GM10248 (cell line): Measurements from ENCODE around the gene ATP9B.

Experiments used
- CTCF ChIA-PET: fragments of 300-600 bp; sonication (Branson Sonifier 250); formaldehyde crosslinking; extraction: SDS; loops from one replicate; lab custom pipeline; 2021; ENCODE audit warnings: antibody characterized with exemption; lab: Yijun Ruan, JAX
- POLR2A ChIA-PET: fragments of 350-650 bp; sonication (Branson Sonifier 250); formaldehyde crosslinking; extraction: SDS; loops from one replicate; lab custom pipeline; 2020; ENCODE audit warnings: antibody characterized with exemption; lab: Yijun Ruan, JAX
- DNase-seq: peaks from one replicate; pipeline ENCODE4 v3.0.0; 2012; ENCODE audit errors: extremely low spot score
- TF ChIP-seq, protein P1 (sequence below): IDR thresholded peaks from 2 replicates; pipeline ENCODE4 v1.5.1; 2012; ENCODE audit warnings: mild to moderate bottlenecking, low read depth; ENCODE audit errors: extremely low read depth, missing control alignments, control extremely low read depth

The ATP9B gene

DNA sequence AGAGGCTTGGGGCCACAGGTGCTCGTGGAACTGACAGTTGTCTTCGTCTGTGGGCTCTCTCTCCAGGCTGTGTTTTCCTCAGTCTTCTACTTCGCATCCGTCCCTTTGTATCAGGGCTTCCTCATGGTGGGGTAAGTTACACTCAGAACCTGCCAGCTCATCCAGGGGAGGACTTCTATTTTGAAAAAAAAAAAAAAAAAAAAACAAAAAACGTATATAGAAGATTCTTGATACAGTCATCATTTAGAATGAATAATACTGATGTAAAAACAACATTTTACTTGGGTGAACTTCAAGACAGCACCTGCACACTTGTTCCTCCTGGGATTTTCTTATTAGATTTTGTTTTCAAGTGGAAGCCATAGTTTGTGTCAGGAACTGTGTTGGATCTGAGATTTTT lies 278.9 kb downstream of the ATP9B start:
- TF ChIP-seq, protein P1, sequence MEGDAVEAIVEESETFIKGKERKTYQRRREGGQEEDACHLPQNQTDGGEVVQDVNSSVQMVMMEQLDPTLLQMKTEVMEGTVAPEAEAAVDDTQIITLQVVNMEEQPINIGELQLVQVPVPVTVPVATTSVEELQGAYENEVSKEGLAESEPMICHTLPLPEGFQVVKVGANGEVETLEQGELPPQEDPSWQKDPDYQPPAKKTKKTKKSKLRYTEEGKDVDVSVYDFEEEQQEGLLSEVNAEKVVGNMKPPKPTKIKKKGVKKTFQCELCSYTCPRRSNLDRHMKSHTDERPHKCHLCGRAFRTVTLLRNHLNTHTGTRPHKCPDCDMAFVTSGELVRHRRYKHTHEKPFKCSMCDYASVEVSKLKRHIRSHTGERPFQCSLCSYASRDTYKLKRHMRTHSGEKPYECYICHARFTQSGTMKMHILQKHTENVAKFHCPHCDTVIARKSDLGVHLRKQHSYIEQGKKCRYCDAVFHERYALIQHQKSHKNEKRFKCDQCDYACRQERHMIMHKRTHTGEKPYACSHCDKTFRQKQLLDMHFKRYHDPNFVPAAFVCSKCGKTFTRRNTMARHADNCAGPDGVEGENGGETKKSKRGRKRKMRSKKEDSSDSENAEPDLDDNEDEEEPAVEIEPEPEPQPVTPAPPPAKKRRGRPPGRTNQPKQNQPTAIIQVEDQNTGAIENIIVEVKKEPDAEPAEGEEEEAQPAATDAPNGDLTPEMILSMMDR: no peak
- no peak for DNase-seq
- CTCF ChIA-PET: interaction anchor here (1.4 kb wide), 1 partner anchor 27 kb away, joined by 3 read pairs; no protein-coding TSS in a partner anchor
- POLR2A ChIA-PET: no interaction called here

DNA sequence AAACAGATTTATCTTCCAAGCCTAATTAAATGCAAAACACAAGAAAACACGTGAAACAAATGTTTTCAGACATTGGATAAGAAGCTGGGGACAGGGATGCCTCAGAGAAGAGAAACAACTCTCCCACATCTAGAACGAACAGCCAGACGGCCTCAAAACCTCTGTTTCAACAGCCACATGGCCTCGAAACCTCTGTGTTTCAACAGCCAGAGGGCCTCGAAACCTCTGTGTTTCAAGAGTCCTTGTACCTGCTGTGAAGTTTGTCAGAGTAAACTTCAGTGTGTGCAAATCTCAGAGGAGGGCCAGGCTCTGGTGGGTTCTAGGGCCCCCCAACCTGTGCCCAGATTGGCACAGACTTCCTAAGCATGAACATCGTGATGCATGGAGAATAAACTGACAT lies 283.2 kb downstream of the ATP9B start:
- no peak for DNase-seq
- CTCF ChIA-PET: no interaction called here
- TF ChIP-seq, protein P1: no peak
- POLR2A ChIA-PET: no interaction called here

DNA sequence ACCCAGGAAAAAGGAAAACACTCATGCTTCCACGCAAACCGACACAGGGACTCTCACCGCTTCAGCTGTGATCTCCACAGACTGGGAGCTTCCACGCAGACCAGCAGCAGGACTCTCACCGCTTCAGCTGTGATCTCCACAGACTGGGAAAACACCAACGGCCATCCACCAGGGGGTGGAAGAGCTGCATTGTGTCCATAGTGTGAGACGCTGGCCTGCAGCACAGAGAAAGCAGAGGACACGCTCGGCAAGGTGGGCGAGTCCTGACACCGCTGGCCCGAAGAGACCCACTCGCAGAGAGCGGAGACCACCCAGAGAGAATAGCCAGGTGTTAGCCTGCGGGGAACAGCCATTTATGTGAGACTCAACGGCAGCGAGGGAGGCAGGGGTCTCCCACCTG lies 284.1 kb downstream of the ATP9B start:
- CTCF ChIA-PET: no interaction called here
- DNase-seq: no peak
- TF ChIP-seq, protein P1: no peak

DNA sequence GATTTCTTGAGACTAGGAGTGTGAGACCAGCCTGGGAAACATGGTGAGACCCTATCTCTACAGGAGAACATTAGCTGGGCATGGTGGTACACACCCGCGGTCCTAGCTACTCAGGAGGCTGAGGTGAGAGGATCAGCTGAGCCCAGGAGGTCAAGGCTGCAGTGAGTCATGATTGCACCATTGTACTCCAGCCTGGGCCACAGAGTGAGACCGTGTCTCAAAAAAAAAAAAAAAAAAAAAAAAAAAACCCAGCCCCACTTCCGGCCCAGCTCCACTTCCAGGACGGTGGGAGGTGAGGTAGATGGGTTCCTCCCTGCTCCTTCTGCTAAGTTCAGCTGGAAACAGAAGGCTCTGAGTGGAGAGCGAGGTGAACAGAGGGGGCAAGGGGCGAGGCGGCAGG lies 285.2 kb downstream of the ATP9B start:
- TF ChIP-seq, protein P1: no peak
- no peak for DNase-seq
- ChIA-PET CTCF (no interaction called here), POLR2A (interaction anchor here (0.8 kb wide), 1 partner anchor 320 kb away, joined by 4 read pairs; no protein-coding TSS in a partner anchor)

More for the DNA sequence above, 284.1 kb downstream of the ATP9B start:
- POLR2A ChIA-PET: no interaction called here

DNA sequence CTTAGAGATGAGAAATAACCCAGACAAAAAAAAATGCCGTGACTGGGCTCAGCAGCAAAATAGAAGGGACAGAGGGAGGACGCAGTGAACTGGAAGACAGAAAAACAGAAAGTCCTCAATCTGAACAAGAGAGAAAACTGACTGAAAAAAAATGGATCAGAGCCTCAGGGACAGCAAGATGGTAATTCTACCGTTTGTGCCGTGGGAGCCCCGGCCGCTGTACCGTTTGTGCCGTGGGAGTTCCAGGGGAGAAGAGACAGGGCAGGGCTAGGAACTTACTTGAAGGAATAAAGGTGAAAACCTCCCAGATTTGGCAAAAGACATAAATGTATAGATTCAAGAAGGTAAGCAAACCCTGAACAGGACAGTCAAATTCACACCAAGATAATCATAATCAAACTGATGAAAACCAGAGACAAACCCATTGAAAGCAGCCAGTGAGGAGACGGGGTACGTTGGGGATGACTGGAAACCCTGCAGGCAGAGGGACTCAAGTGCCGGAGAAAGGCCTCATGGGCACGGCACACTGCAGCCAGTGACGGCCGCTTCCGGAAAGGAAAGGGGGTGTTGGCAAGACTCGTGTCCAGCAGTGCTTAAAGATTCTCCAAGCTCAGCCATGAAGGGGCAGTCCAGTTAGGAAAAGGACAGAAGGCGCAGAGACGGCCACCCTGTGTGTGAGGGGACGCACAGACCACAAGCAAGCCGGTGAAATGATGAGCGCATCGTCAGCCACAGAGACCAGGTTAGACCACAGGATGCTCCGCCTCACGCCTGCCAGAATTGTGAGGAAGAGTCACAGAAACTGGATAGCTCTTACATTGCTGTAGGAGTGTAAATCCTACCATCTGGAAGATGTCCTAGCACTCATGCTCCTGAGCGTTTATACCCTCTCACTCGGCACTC lies 286.5 kb downstream of the ATP9B start:
- TF ChIP-seq, protein P1: no peak
- CTCF ChIA-PET: interaction anchor here (1.5 kb wide), 1 partner anchor 23 kb away, joined by 6 read pairs; no protein-coding TSS in a partner anchor

DNA sequence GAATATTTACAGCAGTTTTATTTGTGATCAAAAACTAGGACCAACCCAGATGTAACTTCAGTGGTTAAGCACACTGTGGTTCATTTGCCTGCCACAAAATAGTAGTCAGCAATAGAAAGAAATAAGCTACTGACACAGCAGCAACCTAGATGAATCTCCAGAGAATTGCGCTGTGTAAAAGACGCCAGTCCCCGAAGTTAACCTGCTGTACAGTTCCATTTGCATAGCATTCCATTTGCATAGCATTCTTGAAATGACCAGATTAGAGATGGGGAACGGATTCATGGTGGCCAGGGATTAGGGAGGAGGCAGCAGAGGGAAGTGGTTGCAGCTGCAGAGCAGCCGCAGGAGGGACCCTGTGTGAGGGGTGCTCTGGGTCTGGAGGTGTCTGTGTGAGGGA lies 287.2 kb downstream of the ATP9B start:
- TF ChIP-seq, protein P1: no peak
- ChIA-PET CTCF (interaction anchor here (1.5 kb wide), 1 partner anchor 22 kb away, joined by 6 read pairs; no protein-coding TSS in a partner anchor), POLR2A (no interaction called here)
- peak; percentile 41 for DNase-seq

More for the DNA sequence above, 286.5 kb downstream of the ATP9B start:
- DNase-seq: no peak
- POLR2A ChIA-PET: no interaction called here
